ENCODE results near the gene AVL9. TPM values are rescaled to one million over a fixed set of nuclear protein-coding genes. Genes with fewer than 3 reads are reported as not detected.

The AVL9 gene
- total RNA-seq, 4 donors from 2014 or later = 33.6 to 45.1 (median 42.3) TPM

- TF ChIP-seq POLR2A (IDR thresholded peaks at IDR 0.05) (no peak), CTCF (IDR thresholded peaks at IDR 0.05) (no peak)
- intact Hi-C loops (cut with DNase I) = no loop called here
- Histone ChIP-seq H3K4me3 (replicated peaks in 1 of 3) (no peak overlapping the region), H3K4me1 (peaks cover 12 to 30% of the 10 kb centered on the region in 2 donors), H3K9me3 (no peaks in the 10 kb centered on the region), H3K36me3 (no peaks in the 10 kb centered on the region), H3K27me3 (no peaks in the 10 kb centered on the region), H3K27ac (no peak overlapping the region)
- DNase-seq = no peak
- 96 to 98% methylated on average over 6 of the region's 6 CpGs for WGBS, 2 donors
Measured at GRCh38 chr7:32522746-32523530, 27.6 kb downstream of the AVL9 start.

- Histone ChIP-seq H3K4me1 (peaks cover 12 to 30% of the 10 kb centered on the region in 2 donors), H3K27ac (no peak overlapping the region), H3K9me3 (no peaks in the 10 kb centered on the region), H3K27me3 (no peaks in the 10 kb centered on the region), H3K36me3 (no peaks in the 10 kb centered on the region), H3K4me3 (replicated peaks in 1 of 3) (no peak overlapping the region)
- no peak for DNase-seq
- intact Hi-C loops (cut with DNase I) = no loop called here
- TF ChIP-seq CTCF (IDR thresholded peaks at IDR 0.05) (no peak), POLR2A (IDR thresholded peaks at IDR 0.05) (no peak)
Measured at GRCh38 chr7:32524631-32525030, 29.3 kb downstream of the AVL9 start.

GRCh38 chr7:32525839-32526238, 30.6 kb downstream of the AVL9 start:
- H3K36me3 ChIP-seq = no peaks in the 10 kb centered on the region
- intact Hi-C loops (cut with DNase I) = no loop called here
- WGBS, 2 donors = 87% methylated on average over 4 of the region's 4 CpGs
- no peak for DNase-seq
- H3K9me3 ChIP-seq = no peaks in the 10 kb centered on the region
- H3K27ac ChIP-seq = no peak overlapping the region
- peaks cover 17 to 33% of the 10 kb centered on the region in 2 donors for H3K4me1 ChIP-seq
- TF ChIP-seq POLR2A (IDR thresholded peaks at IDR 0.05) = no peak
- no peak for TF ChIP-seq CTCF (IDR thresholded peaks at IDR 0.05)
- H3K4me3 ChIP-seq (replicated peaks in 1 of 3) = no peak overlapping the region
- no peaks in the 10 kb centered on the region for H3K27me3 ChIP-seq

- Histone ChIP-seq H3K27ac (no peak overlapping the region), H3K4me1 (peaks cover 11 to 13% of the 10 kb centered on the region in 2 donors), H3K36me3 (no peaks in the 10 kb centered on the region), H3K4me3 (replicated peaks in 1 of 3) (no peak overlapping the region), H3K27me3 (no peaks in the 10 kb centered on the region), H3K9me3 (no peaks in the 10 kb centered on the region)
- WGBS, 2 donors = 93% methylated on average over 12 to 13 of the region's 13 CpGs
- no peak for DNase-seq
- TF ChIP-seq POLR2A (IDR thresholded peaks at IDR 0.05) = no peak
- no peak for TF ChIP-seq CTCF (IDR thresholded peaks at IDR 0.05)
- intact Hi-C loops (cut with DNase I) = no loop called here
Measured at GRCh38 chr7:32531402-32531801, 36.1 kb downstream of the AVL9 start.

- DNase-seq = peak in 1 of 2 donors; percentile 22
- intact Hi-C loops (cut with DNase I) = no loop called here
- Histone ChIP-seq H3K27ac (no peak overlapping the region), H3K4me3 (replicated peaks in 1 of 3) (no peak overlapping the region), H3K27me3 (no peaks in the 10 kb centered on the region), H3K36me3 (no peaks in the 10 kb centered on the region), H3K4me1 (peaks cover 14 to 18% of the 10 kb centered on the region in 2 donors), H3K9me3 (no peaks in the 10 kb centered on the region)
- 79 to 86% methylated on average over 3 of the region's 3 CpGs for WGBS, 2 donors
- TF ChIP-seq POLR2A (IDR thresholded peaks at IDR 0.05) (no peak), CTCF (IDR thresholded peaks at IDR 0.05) (no peak)
Measured at GRCh38 chr7:32532086-32532485, 36.8 kb downstream of the AVL9 start.
